HCT116 (cell line): ENCODE results near the gene RAI1. TPM values are rescaled to one million over a fixed set of nuclear protein-coding genes. Genes with fewer than 3 reads are reported as not detected.
A peak's percentile ranks its signal among the peaks of the same experiment; 100 is the strongest.

ENCODE experiments used
- ATAC-seq: fragments of 200-7000 bp; cut with Tn5 transposase; 2 replicates; pipeline ENCODE4 v1.9.1; 2020; ENCODE audit warnings: mild to moderate bottlenecking, moderate library complexity
- BruUV-seq: library from RNA; stranded (reverse); fragments of 400-500 nt; replicated peaks from 2 replicates; lab custom pipeline; 2021; lab: Mats Ljungman, UMichigan
- CTCF ChIA-PET: fragments of 300-600 bp; sonication (Branson Sonifier 250); formaldehyde crosslinking; loops from one replicate; lab custom pipeline; 2021; ENCODE audit warnings: antibody characterized with exemption; lab: Charles Lee
- POLR2A ChIA-PET: fragments of 300-600, 350-600 bp; sonication (Branson Sonifier 250); formaldehyde crosslinking; loops from one replicate; lab custom pipeline; 2021; ENCODE audit warnings: antibody characterized with exemption; lab: Charles Lee
- RAD21 ChIA-PET, 2 experiments: fragments of 300-600 bp; sonication (Branson Sonifier 250); formaldehyde crosslinking; loops; one replicate each; lab custom pipeline; 2023; ENCODE audit warnings: low total read pairs in 2 of 2; ENCODE audit not compliant: uncharacterized antibody in 2 of 2, unreplicated experiment in 2 of 2, low non-redundant PET in 1 of 2; lab: Charles Lee
- DNase-seq: peaks from one replicate; pipeline ENCODE4 v3.0.0-alpha.2; 2010; ENCODE audit warnings: low read depth, low spot score
- H2AFZ ChIP-seq: fragments of 200-600 bp; shearing (Covaris generic), sonication (generic); 2 replicates; pipeline ENCODE4 v1.6.1; 2017; ENCODE audit warnings: low read depth, mixed run types, mixed read lengths, antibody characterized with exemption, low read length; ENCODE audit not compliant: poor library complexity, severe bottlenecking
- H3K27ac ChIP-seq: 2 replicates; pipeline ENCODE4 v1.5.1; 2012; ENCODE audit warnings: low read depth, low read length
- H3K27me3 ChIP-seq: fragments of 200-600 bp; sonication (generic); 2 replicates; pipeline ENCODE4 v1.6.1; 2016; ENCODE audit warnings: mixed run types, low read length, mixed read lengths; ENCODE audit not compliant: insufficient read depth
- H3K36me3 ChIP-seq, 2 experiments: fragments of 200-500 bp in 1 of 2; fragments of 200-600 bp in 1 of 2; sonication (Bioruptor generic) in 1 of 2; sonication (generic) in 1 of 2; 2 replicates each; pipeline versions ENCODE4 v1.5.1 to v1.6.1; 2014 to 2016; ENCODE audit warnings: low read length in 2 of 2, inconsistent platforms in 1 of 2, mixed read lengths in 1 of 2, mixed run types in 1 of 2; ENCODE audit not compliant: insufficient read depth in 2 of 2, control insufficient read depth in 1 of 2
- H3K4me1 ChIP-seq, 2 experiments: fragments of 200-600 bp in 1 of 2; sonication (generic) in 1 of 2; 2 replicates each; pipeline versions ENCODE4 v1.5.1 to v1.6.1; 2012 to 2017; ENCODE audit warnings: low read length in 2 of 2, inconsistent platforms in 1 of 2, mild to moderate bottlenecking in 1 of 2, mixed read lengths in 1 of 2, mixed run types in 1 of 2, moderate library complexity in 1 of 2; ENCODE audit not compliant: insufficient read depth in 2 of 2, control insufficient read depth in 1 of 2
- H3K4me2 ChIP-seq: fragments of 200-600 bp; sonication (generic); 2 replicates; pipeline ENCODE4 v1.6.1; 2017; ENCODE audit warnings: mixed run types, low read length, mixed read lengths
- H3K4me3 ChIP-seq, 2 experiments: fragments of 200-600 bp in 1 of 2; sonication (generic) in 1 of 2; replicated peaks in 1 of 2; 2 replicates each; pipeline ENCODE4 v1.5.1; 2011 to 2016; ENCODE audit warnings: low read length in 2 of 2, control low read depth in 1 of 2, low read depth in 1 of 2, mild to moderate bottlenecking in 1 of 2, mixed read lengths in 1 of 2, mixed run types in 1 of 2
- H3K79me2 ChIP-seq: fragments of 200-600 bp; sonication (generic); 2 replicates; pipeline ENCODE4 v1.6.1; 2017; ENCODE audit warnings: mild to moderate bottlenecking, mixed run types, low read length, moderate library complexity, mixed read lengths; ENCODE audit not compliant: insufficient read depth
- H3K9ac ChIP-seq: fragments of 200-600 bp; sonication (generic); 2 replicates; pipeline ENCODE4 v1.6.1; 2016; ENCODE audit warnings: low read length, mixed read lengths
- H3K9me2 ChIP-seq: fragments of 200-600 bp; sonication (generic), shearing (Covaris generic); 2 replicates; pipeline ENCODE4 v1.6.1; 2017; ENCODE audit warnings: mixed run types, mild to moderate bottlenecking, moderate library complexity; ENCODE audit not compliant: insufficient read depth
- H3K9me3 ChIP-seq, 2 experiments: fragments of 200-500 bp in 1 of 2; fragments of 200-600 bp in 1 of 2; sonication (Bioruptor generic) in 1 of 2; sonication (generic) in 1 of 2; 2 replicates each; pipeline ENCODE4 v1.6.1; 2014 to 2017; ENCODE audit warnings: low read length in 2 of 2, mixed read lengths in 2 of 2, inconsistent platforms in 1 of 2, low read depth in 1 of 2, mild to moderate bottlenecking in 1 of 2, mixed run types in 1 of 2, moderate library complexity in 1 of 2; ENCODE audit not compliant: control insufficient read depth in 1 of 2, insufficient read depth in 1 of 2
- H4K20me1 ChIP-seq: fragments of 200-600 bp; sonication (generic), shearing (Covaris generic); 2 replicates; pipeline ENCODE4 v1.6.1; 2017; ENCODE audit warnings: mixed run types, mild to moderate bottlenecking, moderate library complexity; ENCODE audit not compliant: insufficient read depth
- CBX3 ChIP-seq: IDR thresholded peaks from 2 replicates; pipeline ENCODE4 v1.6.1; 2012; ENCODE audit warnings: low read depth
- CEBPB ChIP-seq: IDR thresholded peaks from 2 replicates; pipeline ENCODE4 v1.6.1; 2012; ENCODE audit warnings: low read depth
- ELF1 ChIP-seq: IDR thresholded peaks from 2 replicates; pipeline ENCODE4 v1.6.1; 2012; ENCODE audit warnings: low read depth, borderline replicate concordance
- EZH2phosphoT487 ChIP-seq: fragments of 200-600 bp; IDR thresholded peaks from 2 replicates; pipeline ENCODE4 v1.6.1; 2018; ENCODE audit warnings: antibody characterized with exemption, borderline replicate concordance
- JUND ChIP-seq: IDR thresholded peaks from 2 replicates; pipeline ENCODE4 v1.6.1; 2012
- REST ChIP-seq: IDR thresholded peaks from 2 replicates; pipeline ENCODE4 v1.6.1; 2012; ENCODE audit warnings: low read depth
- SIN3A ChIP-seq: IDR thresholded peaks from 2 replicates; pipeline ENCODE4 v1.6.1; 2012; ENCODE audit warnings: low read depth
- SRF ChIP-seq: IDR thresholded peaks from 2 replicates; pipeline ENCODE4 v1.6.1; 2012; ENCODE audit warnings: low read depth
- YY1 ChIP-seq: IDR thresholded peaks from 2 replicates; pipeline ENCODE4 v1.6.1; 2011; ENCODE audit warnings: low read length, low read depth, moderate library complexity, mild to moderate bottlenecking; ENCODE audit not compliant: insufficient replicate concordance; ENCODE audit errors: extremely low read depth
- ZFX ChIP-seq: fragments of 450-650 bp; IDR thresholded peaks from 2 replicates; pipeline ENCODE4 v1.6.1; 2017
- intact Hi-C: fragments of 100-400 bp; cut with micrococcal nuclease; formaldehyde crosslinking; loops from 2 replicates; pipeline ENCODE4 v1.10.0; 2022
- total RNA-seq: library from RNA; stranded (reverse); gene quantifications from one replicate; pipeline ENCODE4 v1.2.1, GENCODE V29; 2021; ENCODE audit not compliant: unreplicated experiment
- TF ChIP-seq, protein P1 (sequence below), 3 experiments: fragments of 200-600 bp in 1 of 3; sonication (generic) in 1 of 3; IDR thresholded peaks in 2 of 3; conservative IDR thresholded peaks in 1 of 3; 2 replicates each; pipeline ENCODE4 v1.5.1; 2012 to 2017; ENCODE audit warnings: low read depth in 2 of 3, low read length in 2 of 3, antibody characterized with exemption in 1 of 3, borderline replicate concordance in 1 of 3, control low read depth in 1 of 3, mild to moderate bottlenecking in 1 of 3, mixed read lengths in 1 of 3, mixed run types in 1 of 3, moderate library complexity in 1 of 3; ENCODE audit not compliant: insufficient read depth in 1 of 3
- TF ChIP-seq, protein P2 (sequence below): IDR thresholded peaks from 2 replicates; pipeline ENCODE4 v1.6.1; 2012
- TF ChIP-seq, protein P3 (sequence below): IDR thresholded peaks from 2 replicates; pipeline ENCODE4 v1.6.1; 2011; ENCODE audit warnings: mild to moderate bottlenecking, low read length, moderate library complexity; ENCODE audit not compliant: insufficient replicate concordance; ENCODE audit errors: extremely low read depth
- TF ChIP-seq, protein P4 (sequence below): IDR thresholded peaks from 2 replicates; pipeline ENCODE4 v1.6.1; 2012

Gene RAI1
- total RNA-seq, 1 experiment from 2014 or later = 38.5 TPM

- H3K79me2 ChIP-seq = peaks cover 30% of the 10 kb centered on the region
- POLR2A ChIA-PET = no interaction called here
- no peaks in the 10 kb centered on the region for H3K9me2 ChIP-seq
- peak overlapping the region; percentile 91 for H3K4me2 ChIP-seq
- peak overlapping the region; percentile 76 for H3K9ac ChIP-seq
- H3K27me3 ChIP-seq = no peaks in the 10 kb centered on the region
- RAD21 ChIA-PET = no interaction called here
- H4K20me1 ChIP-seq = no peaks in the 10 kb centered on the region; the same call in 1 of the 2 replicates
- intact Hi-C loops = loop anchor here (10.0 kb wide), 1 partner anchor 99 kb away; the partner anchor contains the start of gene RAI1
- H3K4me1 ChIP-seq = peaks cover 48 to 70% of the 10 kb centered on the region in 2 experiments
- DNase-seq = no peak
- H2AFZ ChIP-seq = no peak overlapping the region
- no peak for TF ChIP-seq CBX3
- TF ChIP-seq SRF = no peak
- TF ChIP-seq, protein P1, sequence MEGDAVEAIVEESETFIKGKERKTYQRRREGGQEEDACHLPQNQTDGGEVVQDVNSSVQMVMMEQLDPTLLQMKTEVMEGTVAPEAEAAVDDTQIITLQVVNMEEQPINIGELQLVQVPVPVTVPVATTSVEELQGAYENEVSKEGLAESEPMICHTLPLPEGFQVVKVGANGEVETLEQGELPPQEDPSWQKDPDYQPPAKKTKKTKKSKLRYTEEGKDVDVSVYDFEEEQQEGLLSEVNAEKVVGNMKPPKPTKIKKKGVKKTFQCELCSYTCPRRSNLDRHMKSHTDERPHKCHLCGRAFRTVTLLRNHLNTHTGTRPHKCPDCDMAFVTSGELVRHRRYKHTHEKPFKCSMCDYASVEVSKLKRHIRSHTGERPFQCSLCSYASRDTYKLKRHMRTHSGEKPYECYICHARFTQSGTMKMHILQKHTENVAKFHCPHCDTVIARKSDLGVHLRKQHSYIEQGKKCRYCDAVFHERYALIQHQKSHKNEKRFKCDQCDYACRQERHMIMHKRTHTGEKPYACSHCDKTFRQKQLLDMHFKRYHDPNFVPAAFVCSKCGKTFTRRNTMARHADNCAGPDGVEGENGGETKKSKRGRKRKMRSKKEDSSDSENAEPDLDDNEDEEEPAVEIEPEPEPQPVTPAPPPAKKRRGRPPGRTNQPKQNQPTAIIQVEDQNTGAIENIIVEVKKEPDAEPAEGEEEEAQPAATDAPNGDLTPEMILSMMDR (IDR thresholded peaks at IDR 0.05 in 2 of 3, conservative IDR thresholded peaks at IDR 0.05 in 1 of 3; ENCODE audit: borderline replicate concordance in 1 of 3, insufficient read depth in 1 of 3, low read depth in 2 of 3, low read length in 2 of 3) = no peak
- TF ChIP-seq REST = no peak
- TF ChIP-seq, protein P2, sequence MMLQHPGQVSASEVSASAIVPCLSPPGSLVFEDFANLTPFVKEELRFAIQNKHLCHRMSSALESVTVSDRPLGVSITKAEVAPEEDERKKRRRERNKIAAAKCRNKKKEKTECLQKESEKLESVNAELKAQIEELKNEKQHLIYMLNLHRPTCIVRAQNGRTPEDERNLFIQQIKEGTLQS = no peak
- TF ChIP-seq ELF1 = no peak
- no peak for TF ChIP-seq ZFX
- no peak for TF ChIP-seq SIN3A
- no peak for TF ChIP-seq JUND
- TF ChIP-seq, protein P3, sequence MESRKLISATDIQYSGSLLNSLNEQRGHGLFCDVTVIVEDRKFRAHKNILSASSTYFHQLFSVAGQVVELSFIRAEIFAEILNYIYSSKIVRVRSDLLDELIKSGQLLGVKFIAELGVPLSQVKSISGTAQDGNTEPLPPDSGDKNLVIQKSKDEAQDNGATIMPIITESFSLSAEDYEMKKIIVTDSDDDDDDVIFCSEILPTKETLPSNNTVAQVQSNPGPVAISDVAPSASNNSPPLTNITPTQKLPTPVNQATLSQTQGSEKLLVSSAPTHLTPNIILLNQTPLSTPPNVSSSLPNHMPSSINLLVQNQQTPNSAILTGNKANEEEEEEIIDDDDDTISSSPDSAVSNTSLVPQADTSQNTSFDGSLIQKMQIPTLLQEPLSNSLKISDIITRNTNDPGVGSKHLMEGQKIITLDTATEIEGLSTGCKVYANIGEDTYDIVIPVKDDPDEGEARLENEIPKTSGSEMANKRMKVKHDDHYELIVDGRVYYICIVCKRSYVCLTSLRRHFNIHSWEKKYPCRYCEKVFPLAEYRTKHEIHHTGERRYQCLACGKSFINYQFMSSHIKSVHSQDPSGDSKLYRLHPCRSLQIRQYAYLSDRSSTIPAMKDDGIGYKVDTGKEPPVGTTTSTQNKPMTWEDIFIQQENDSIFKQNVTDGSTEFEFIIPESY = no peak
- TF ChIP-seq, protein P4, sequence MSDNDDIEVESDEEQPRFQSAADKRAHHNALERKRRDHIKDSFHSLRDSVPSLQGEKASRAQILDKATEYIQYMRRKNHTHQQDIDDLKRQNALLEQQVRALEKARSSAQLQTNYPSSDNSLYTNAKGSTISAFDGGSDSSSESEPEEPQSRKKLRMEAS = no peak
- TF ChIP-seq CEBPB = no peak
- no peak for TF ChIP-seq EZH2phosphoT487
- TF ChIP-seq YY1 = no peak
- H3K4me3 ChIP-seq = peak overlapping the region; percentile 41 to 61; a peak in 3 of 4 replicates
- no peaks in the 10 kb centered on the region for H3K36me3 ChIP-seq
- ATAC-seq = no peak
- peak overlapping the region; percentile 80 for H3K27ac ChIP-seq
- CTCF ChIA-PET = no interaction called here
- BruUV-seq = no TSS peak
- H3K9me3 ChIP-seq = no peaks in the 10 kb centered on the region
These were observed 102.8 kb downstream of the RAI1 start for GRCh38 chr17:17783825-17784656.
